HUDEP-2 (cell line): ENCODE measurements around the gene LCN15.
"Not testable (repeated sequence)": the region's sequence is repeated elsewhere in the genome, so short reads cannot be mapped to it uniquely, and the experiment has no call there.

ENCODE experiments used
- DNase-seq, 76 experiments: peaks; one replicate each; lab custom pipeline; 2025; ENCODE audit not compliant: unreplicated experiment in 76 of 76; lab: John Stamatoyannopoulos, UW

Gene LCN15

GRCh38 chr9:136757751-136758140 is 6.6 kb downstream of the LCN15 start:
- no peak for DNase-seq

- no peak for DNase-seq
Observed at GRCh38 chr9:136757328-136757727, 7.0 kb downstream of the LCN15 start.

GRCh38 chr9:136756836-136757235 is 7.5 kb downstream of the LCN15 start:
- no peak for DNase-seq

- no peak for DNase-seq
Observed at GRCh38 chr9:136756134-136756438, 8.2 kb downstream of the LCN15 start.

GRCh38 chr9:136755302-136756133 is 8.8 kb downstream of the LCN15 start:
- DNase-seq = not testable (repeated sequence)

GRCh38 chr9:136754626-136755301 is 9.6 kb downstream of the LCN15 start:
- DNase-seq = no peak

- no peak for DNase-seq
Observed at GRCh38 chr9:136754059-136754572, 10.2 kb downstream of the LCN15 start.

GRCh38 chr9:136753371-136754058 is 10.8 kb downstream of the LCN15 start:
- no peak for DNase-seq

GRCh38 chr9:136751814-136752213 is 12.5 kb downstream of the LCN15 start:
- no peak for DNase-seq

GRCh38 chr9:136751244-136751643 is 13.1 kb downstream of the LCN15 start:
- no peak for DNase-seq

- DNase-seq = no peak
Observed at GRCh38 chr9:136750526-136750925, 13.8 kb downstream of the LCN15 start.

- peak in 13 of 76 experiments; percentile 3 to 35 (median 20) for DNase-seq
Observed at GRCh38 chr9:136748666-136749611, 15.4 kb downstream of the LCN15 start.

- DNase-seq = no peak
Observed at GRCh38 chr9:136748201-136748600, 16.1 kb downstream of the LCN15 start, which contains the start of gene LCN6. TSS of gene LCN6 (minus strand) at chr9:136748525. CDS start at chr9:136748483, 42 bp downstream.

GRCh38 chr9:136747161-136748060 is 16.9 kb downstream of the LCN15 start:
- DNase-seq = no peak

GRCh38 chr9:136746621-136747020 is 17.7 kb downstream of the LCN15 start:
- DNase-seq = no peak

GRCh38 chr9:136746155-136746490 is 18.2 kb downstream of the LCN15 start:
- DNase-seq = no peak

GRCh38 chr9:136745389-136746154 is 18.7 kb downstream of the LCN15 start:
- no peak for DNase-seq

- DNase-seq = no peak
Observed at GRCh38 chr9:136744773-136745172, 19.5 kb downstream of the LCN15 start.
